HCT116 (cell line): ENCODE results near the gene TMEM143.

Experiments
- RAD21 ChIP-seq: IDR thresholded peaks from 2 replicates; pipeline ENCODE4 v1.6.1; 2012; ENCODE audit warnings: low read depth, mild to moderate bottlenecking
- SIN3A ChIP-seq: IDR thresholded peaks from 2 replicates; pipeline ENCODE4 v1.6.1; 2012; ENCODE audit warnings: low read depth
- SP1 ChIP-seq: IDR thresholded peaks from 2 replicates; pipeline ENCODE4 v1.6.1; 2012; ENCODE audit warnings: low read depth
- TF ChIP-seq, protein P1 (sequence below), 3 experiments: fragments of 200-600 bp in 1 of 3; sonication (generic) in 1 of 3; IDR thresholded peaks in 2 of 3; conservative IDR thresholded peaks in 1 of 3; 2 replicates each; pipeline ENCODE4 v1.5.1; 2012 to 2017; ENCODE audit warnings: low read depth in 2 of 3, low read length in 2 of 3, antibody characterized with exemption in 1 of 3, borderline replicate concordance in 1 of 3, control low read depth in 1 of 3, mild to moderate bottlenecking in 1 of 3, mixed read lengths in 1 of 3, mixed run types in 1 of 3, moderate library complexity in 1 of 3; ENCODE audit not compliant: insufficient read depth in 1 of 3
- TF ChIP-seq, protein P2 (sequence below): IDR thresholded peaks from 2 replicates; pipeline ENCODE4 v1.6.1; 2011; ENCODE audit warnings: mild to moderate bottlenecking, low read length, moderate library complexity; ENCODE audit not compliant: insufficient replicate concordance; ENCODE audit errors: extremely low read depth
- TF ChIP-seq, protein P3 (sequence below): IDR thresholded peaks from 2 replicates; pipeline ENCODE4 v1.6.1; 2012; ENCODE audit warnings: low read depth

DNA sequence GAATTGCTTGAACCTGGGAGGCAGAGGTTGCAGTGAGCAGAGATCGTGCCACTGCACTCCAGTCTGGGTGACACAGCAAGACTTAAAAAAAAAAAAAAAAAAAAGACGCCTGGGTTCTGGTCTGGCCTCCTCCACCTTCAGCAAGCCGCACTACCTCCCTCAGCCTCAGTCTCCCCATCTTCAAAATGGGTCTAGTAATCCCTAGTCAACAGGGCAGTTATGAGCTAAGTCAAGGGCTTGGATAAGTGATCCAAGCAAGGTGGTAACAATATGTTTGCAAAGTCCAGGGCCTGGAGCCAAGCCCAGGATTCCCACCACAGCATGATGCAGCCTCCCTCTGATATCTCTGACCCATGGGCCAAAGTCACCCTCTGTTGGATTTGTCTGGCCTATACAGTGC, 23.2 kb upstream of the TMEM143 start:
- TF ChIP-seq, protein P1, sequence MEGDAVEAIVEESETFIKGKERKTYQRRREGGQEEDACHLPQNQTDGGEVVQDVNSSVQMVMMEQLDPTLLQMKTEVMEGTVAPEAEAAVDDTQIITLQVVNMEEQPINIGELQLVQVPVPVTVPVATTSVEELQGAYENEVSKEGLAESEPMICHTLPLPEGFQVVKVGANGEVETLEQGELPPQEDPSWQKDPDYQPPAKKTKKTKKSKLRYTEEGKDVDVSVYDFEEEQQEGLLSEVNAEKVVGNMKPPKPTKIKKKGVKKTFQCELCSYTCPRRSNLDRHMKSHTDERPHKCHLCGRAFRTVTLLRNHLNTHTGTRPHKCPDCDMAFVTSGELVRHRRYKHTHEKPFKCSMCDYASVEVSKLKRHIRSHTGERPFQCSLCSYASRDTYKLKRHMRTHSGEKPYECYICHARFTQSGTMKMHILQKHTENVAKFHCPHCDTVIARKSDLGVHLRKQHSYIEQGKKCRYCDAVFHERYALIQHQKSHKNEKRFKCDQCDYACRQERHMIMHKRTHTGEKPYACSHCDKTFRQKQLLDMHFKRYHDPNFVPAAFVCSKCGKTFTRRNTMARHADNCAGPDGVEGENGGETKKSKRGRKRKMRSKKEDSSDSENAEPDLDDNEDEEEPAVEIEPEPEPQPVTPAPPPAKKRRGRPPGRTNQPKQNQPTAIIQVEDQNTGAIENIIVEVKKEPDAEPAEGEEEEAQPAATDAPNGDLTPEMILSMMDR (IDR thresholded peaks at IDR 0.05 in 2 of 3, conservative IDR thresholded peaks at IDR 0.05 in 1 of 3; ENCODE audit: borderline replicate concordance in 1 of 3, insufficient read depth in 1 of 3, low read depth in 2 of 3, low read length in 2 of 3) = no peak
- no peak for TF ChIP-seq SIN3A
- TF ChIP-seq, protein P2, sequence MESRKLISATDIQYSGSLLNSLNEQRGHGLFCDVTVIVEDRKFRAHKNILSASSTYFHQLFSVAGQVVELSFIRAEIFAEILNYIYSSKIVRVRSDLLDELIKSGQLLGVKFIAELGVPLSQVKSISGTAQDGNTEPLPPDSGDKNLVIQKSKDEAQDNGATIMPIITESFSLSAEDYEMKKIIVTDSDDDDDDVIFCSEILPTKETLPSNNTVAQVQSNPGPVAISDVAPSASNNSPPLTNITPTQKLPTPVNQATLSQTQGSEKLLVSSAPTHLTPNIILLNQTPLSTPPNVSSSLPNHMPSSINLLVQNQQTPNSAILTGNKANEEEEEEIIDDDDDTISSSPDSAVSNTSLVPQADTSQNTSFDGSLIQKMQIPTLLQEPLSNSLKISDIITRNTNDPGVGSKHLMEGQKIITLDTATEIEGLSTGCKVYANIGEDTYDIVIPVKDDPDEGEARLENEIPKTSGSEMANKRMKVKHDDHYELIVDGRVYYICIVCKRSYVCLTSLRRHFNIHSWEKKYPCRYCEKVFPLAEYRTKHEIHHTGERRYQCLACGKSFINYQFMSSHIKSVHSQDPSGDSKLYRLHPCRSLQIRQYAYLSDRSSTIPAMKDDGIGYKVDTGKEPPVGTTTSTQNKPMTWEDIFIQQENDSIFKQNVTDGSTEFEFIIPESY = no peak
- TF ChIP-seq SP1 = no peak
- TF ChIP-seq, protein P3, sequence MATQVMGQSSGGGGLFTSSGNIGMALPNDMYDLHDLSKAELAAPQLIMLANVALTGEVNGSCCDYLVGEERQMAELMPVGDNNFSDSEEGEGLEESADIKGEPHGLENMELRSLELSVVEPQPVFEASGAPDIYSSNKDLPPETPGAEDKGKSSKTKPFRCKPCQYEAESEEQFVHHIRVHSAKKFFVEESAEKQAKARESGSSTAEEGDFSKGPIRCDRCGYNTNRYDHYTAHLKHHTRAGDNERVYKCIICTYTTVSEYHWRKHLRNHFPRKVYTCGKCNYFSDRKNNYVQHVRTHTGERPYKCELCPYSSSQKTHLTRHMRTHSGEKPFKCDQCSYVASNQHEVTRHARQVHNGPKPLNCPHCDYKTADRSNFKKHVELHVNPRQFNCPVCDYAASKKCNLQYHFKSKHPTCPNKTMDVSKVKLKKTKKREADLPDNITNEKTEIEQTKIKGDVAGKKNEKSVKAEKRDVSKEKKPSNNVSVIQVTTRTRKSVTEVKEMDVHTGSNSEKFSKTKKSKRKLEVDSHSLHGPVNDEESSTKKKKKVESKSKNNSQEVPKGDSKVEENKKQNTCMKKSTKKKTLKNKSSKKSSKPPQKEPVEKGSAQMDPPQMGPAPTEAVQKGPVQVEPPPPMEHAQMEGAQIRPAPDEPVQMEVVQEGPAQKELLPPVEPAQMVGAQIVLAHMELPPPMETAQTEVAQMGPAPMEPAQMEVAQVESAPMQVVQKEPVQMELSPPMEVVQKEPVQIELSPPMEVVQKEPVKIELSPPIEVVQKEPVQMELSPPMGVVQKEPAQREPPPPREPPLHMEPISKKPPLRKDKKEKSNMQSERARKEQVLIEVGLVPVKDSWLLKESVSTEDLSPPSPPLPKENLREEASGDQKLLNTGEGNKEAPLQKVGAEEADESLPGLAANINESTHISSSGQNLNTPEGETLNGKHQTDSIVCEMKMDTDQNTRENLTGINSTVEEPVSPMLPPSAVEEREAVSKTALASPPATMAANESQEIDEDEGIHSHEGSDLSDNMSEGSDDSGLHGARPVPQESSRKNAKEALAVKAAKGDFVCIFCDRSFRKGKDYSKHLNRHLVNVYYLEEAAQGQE = no peak
- TF ChIP-seq RAD21 = no peak
